Measurements from ENCODE around the gene METTL8. TPM values are rescaled to one million over a fixed set of nuclear protein-coding genes. Genes with fewer than 3 reads are reported as not detected.

Gene METTL8
- total and polyA plus RNA-seq, 2 of the 13 experiments (the other 11 are each of a cell fraction or from before 2014, with no cell fraction given): 18.6 to 68.2 TPM

- no peak for DNase-seq (ENCODE audit: low spot score)
- H2AFZ ChIP-seq (ENCODE audit: low read length): no peak overlapping the region
- in situ Hi-C loops (cut with HindIII; ENCODE audit: extremely low pct_ligation_motif_present, low pct_unique_long_range_greater_than_20kb): no loop called here
- no peak overlapping the region for H3K4me3 ChIP-seq (replicated peaks in 1 of 3; ENCODE audit: insufficient read depth in 1 of 3, low read depth in 2 of 3, low read length in 3 of 3)
- BruUV-seq (replicated peaks): no TSS peak
- CTCF ChIA-PET (ENCODE audit: low intra/inter-chr PET ratio, low total read pairs): no interaction called here
- no peaks in the 10 kb centered on the region for H4K20me1 ChIP-seq (ENCODE audit: insufficient read depth, low read length)
- no peak overlapping the region for H3K4me2 ChIP-seq (ENCODE audit: low read depth, low read length)
- POLR2A ChIA-PET: no interaction called here
- no peaks in the 10 kb centered on the region for H3K27me3 ChIP-seq (ENCODE audit: control insufficient read depth in 1 of 2, insufficient read depth in 2 of 2, low read length in 2 of 2)
- H3K9me3 ChIP-seq (ENCODE audit: low read length): no peaks in the 10 kb centered on the region
- no peak overlapping the region for H3K9ac ChIP-seq (ENCODE audit: insufficient read depth, low read depth, low read length)
- intact Hi-C loops (cut with micrococcal nuclease; ENCODE audit: unreplicated experiment): no loop called here
- no peak for FAIRE-seq
- H3K27ac ChIP-seq (ENCODE audit: extremely low read length, insufficient read depth, low read length): no peak overlapping the region
- H3K4me1 ChIP-seq (ENCODE audit: insufficient read depth, low read length): peaks cover 13% of the 10 kb centered on the region
- H3K36me3 ChIP-seq (replicated peaks in 1 of 2; ENCODE audit: control insufficient read depth in 1 of 2, insufficient read depth in 2 of 2, low read length in 2 of 2): peaks cover 4 to 19% of the 10 kb centered on the region in 2 experiments; a peak in 4 of 5 replicates
- no peak for ATAC-seq
- H3K79me2 ChIP-seq (ENCODE audit: insufficient read depth, low read length): no peaks in the 10 kb centered on the region
- TF ChIP-seq E2F1 (CRISPR knock-in tag; IDR thresholded peaks at IDR 0.05) (no peak), KLF9 (CRISPR knock-in tag; IDR thresholded peaks at IDR 0.05; ENCODE audit: low read depth) (no peak), ZNF431 (CRISPR knock-in tag; IDR thresholded peaks at IDR 0.05; ENCODE audit: borderline replicate concordance, low read depth) (no peak), CTCF (CRISPR knock-in tag; IDR thresholded peaks at IDR 0.05) (no peak), MLXIP (CRISPR knock-in tag; IDR thresholded peaks at IDR 0.05; ENCODE audit: borderline replicate concordance) (no peak), TAF15 (IDR thresholded peaks at IDR 0.05; ENCODE audit: low read depth, low read length, poor library complexity, severe bottlenecking) (no peak), USF2 (IDR thresholded peaks at IDR 0.05; ENCODE audit: low read depth, low read length) (no peak), USF2 (CRISPR knock-in tag; IDR thresholded peaks at IDR 0.05; ENCODE audit: borderline replicate concordance) (no peak), ZNF17 (CRISPR knock-in tag; IDR thresholded peaks at IDR 0.05) (no peak), SIN3B (IDR thresholded peaks at IDR 0.05; ENCODE audit: low read length) (no peak), TBP (CRISPR knock-in tag; IDR thresholded peaks at IDR 0.05) (no peak), CENPT (CRISPR knock-in tag; IDR thresholded peaks at IDR 0.05; ENCODE audit: low read depth) (no peak), MXI1 (IDR thresholded peaks at IDR 0.05; ENCODE audit: borderline replicate concordance, low read depth, low read length) (no peak), TEF (CRISPR knock-in tag; IDR thresholded peaks at IDR 0.05) (no peak), HOMEZ (CRISPR knock-in tag; IDR thresholded peaks at IDR 0.05; ENCODE audit: low read depth) (no peak)
Measured at GRCh38 chr2:171320731-171321130, 113.1 kb downstream of the METTL8 start.

All from HepG2 (cell line).